GM18858 (cell line): Measurements from ENCODE around the gene DNAJC7.
"Not testable (repeated sequence)": the region's sequence is repeated elsewhere in the genome, so short reads cannot be mapped to it uniquely, and the experiment has no call there.

Experiments
- ATAC-seq: cut with Tn5 transposase; IDR thresholded peaks from one replicate; pipeline ENCODE4 v1.9.1; 2021; ENCODE audit not compliant: unreplicated experiment

DNAJC7 gene

GRCh38 chr17:42041619-42042018 is 24.4 kb upstream of the DNAJC7 start:
- ATAC-seq = no peak

GRCh38 chr17:42040818-42041217 is 23.6 kb upstream of the DNAJC7 start:
- no peak for ATAC-seq

DNA sequence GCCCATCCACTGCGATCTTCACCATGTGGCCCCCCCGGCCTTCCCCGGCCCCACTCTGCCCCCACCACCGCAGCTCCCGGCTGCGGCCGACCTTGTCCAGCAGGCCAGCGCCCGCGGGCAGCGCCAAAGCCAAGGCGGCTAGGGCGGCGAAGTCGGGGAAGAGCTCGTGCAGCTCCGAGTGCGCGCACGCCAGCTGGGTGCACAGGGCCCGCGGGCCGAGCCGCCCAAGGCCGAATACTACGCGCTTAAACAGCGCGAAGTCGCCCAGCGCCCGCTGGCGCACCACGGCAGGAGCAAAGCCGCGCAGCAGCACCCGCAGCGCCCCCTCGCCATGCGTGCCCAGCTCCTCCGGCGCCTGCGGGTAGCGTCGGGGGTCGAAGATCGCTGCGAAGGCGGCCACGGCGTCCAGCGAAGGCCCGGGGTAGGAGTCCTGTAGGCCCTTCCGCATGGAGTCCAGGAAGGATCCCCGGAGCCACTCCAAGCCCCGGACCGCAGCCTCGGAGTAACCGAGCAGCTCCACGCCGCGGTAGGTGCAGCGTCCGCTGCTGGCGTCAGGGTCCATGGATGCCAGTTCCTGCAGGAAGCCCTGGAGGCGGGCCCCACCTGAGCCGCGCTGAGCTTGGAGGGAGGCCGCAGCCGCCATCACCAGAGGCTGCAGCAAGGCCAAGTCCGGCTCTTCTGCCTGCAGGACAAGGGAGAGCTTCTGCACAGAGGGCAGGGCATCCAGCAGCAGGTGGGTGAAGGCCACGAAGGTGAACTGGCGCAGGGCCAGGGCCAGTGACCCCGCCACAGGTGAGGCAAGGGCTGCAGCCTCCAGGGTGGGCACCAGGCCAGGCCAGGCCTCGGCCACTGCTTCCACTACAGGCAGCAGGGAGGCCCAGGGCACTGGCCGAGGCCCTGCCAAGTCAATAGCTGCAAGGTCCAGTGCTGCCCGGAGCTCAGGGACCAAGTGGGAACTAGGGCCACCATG is 22.8 kb upstream of the DNAJC7 start:
- no peak for ATAC-seq

DNA sequence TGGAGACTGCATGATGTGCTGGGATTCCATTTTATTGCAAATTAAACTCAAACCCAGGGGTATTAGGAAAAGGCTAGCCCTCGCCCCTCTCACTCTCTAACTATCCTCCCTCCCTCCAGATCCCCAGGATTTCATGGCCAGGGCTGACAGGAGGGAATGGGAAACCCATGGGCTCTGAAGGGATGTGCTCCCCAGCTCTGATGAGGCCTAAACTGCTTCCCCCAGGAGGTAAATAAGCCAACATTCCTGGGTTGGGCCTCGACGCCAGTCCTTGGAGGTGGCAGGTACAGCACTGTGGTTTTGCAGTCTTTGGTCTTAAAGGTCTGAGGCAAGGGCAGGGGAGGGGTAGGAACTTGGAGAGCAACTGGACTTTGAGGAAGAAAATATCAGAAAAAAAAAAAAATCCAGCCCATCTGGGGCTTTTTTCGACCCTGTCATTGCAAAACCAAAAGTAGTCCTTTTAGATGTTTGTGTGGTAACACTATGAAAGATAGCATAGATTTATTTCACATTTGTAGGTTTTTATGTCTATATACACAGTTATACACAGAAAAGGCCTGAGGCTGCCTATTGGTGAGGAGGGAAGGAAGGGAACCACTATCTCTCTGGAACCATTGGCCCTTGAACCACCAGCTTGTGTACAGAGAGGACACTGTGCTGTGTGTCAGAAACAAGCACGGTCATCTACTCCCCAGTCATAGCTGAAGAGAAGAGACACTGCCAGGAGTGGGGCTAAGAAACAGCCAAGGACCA is 21.2 kb upstream of the DNAJC7 start:
- ATAC-seq = no peak

GRCh38 chr17:42034059-42034458 is 16.8 kb upstream of the DNAJC7 start:
- ATAC-seq = no peak

DNA sequence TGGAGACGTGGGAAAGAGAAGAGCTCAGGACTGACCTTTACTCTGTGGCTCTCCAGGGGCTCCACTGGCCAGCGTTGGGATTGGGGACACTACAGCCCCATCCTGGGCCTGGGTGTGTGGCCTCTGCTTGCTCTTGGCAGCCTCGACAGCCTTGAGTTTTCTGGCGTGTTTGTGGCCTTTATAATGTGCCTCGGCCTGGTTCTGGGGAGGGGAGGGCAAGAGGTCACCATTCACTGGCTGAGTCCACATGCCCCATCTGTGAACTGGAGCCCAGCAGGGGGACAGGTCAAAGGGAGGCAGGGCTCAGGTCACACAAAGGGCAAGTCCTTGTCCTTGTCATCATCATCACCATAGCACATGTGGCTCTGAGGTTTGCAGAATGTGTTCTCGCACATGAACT is 14.3 kb upstream of the DNAJC7 start:
- ATAC-seq = no peak

GRCh38 chr17:42028791-42029127 is 11.5 kb upstream of the DNAJC7 start:
- ATAC-seq = no peak

- ATAC-seq = no peak
These were observed 10.9 kb upstream of the DNAJC7 start for GRCh38 chr17:42027961-42028790.

GRCh38 chr17:42027590-42027889 is 10.3 kb upstream of the DNAJC7 start:
- ATAC-seq = no peak

GRCh38 chr17:42026857-42027589 is 9.8 kb upstream of the DNAJC7 start:
- ATAC-seq = no peak

GRCh38 chr17:42025936-42026335 is 8.7 kb upstream of the DNAJC7 start:
- ATAC-seq = no peak

- no peak for ATAC-seq
These were observed 7.9 kb upstream of the DNAJC7 start for GRCh38 chr17:42025191-42025579.

GRCh38 chr17:42023524-42024349 is 6.5 kb upstream of the DNAJC7 start:
- ATAC-seq = no peak

DNA sequence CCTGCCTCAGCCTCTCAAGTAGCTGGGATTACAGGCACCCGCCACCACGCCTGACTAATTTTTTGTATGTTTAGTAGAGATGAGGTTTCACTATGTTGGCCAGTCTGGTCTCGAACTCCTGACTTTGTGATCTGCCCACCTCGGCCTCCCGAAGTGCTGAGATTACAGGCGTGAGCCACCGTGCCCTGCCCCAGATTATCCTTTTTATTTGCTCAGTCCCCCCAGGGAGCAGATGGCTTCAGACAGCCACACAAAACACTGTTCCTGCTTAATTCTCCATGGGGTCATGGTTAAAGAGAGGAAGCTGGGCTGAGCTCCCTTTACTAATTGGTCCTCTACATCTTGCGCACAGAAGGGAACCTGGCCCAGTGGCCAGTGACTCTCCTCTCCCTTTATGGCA is 3.6 kb upstream of the DNAJC7 start:
- not testable (repeated sequence) for ATAC-seq

DNA sequence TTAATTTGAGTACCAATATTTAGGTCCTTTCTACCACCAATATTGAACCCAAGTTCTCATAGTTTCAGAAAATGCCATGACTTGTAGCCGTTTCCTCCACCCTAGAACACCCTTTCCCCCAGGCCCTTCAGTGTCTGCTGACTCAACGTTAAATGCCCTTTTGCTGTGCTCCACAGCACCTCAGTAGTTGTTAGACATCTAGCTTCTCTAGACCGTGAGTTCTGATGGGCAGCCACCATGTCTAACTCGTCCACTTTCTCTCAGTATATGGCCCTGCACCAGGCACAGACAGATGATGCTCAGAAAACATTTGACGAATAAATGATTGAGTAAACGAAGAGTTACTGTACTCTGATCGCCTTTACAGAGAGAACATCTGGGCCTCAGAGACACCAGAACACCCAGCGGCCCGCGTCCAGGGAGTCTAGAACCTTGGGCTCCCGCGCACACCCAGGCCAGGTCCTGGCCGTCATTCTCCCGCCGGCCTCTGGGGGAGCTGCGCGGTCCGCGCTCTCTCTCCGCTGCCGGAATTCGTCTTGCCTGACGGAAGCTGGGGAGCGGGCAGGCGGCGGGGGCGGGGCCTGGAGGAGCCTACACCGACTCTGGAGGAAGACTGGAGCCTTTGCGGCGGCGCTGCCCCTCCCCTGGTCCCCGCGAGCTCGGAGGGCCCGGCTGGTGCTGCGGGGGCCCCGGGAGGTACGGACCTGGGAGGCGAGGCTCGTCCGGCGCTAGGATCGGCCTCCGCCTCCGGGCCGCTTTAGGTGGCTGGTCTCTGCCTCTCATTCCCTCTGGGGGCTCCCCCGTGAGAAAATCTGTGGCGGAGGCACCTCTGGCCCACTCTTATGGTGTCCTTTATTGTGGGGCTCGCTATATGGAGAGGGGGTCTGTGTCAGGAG is 2.5 kb upstream of the DNAJC7 start, which contains the start of gene NKIRAS2:
NKIRAS2 (plus strand) TSS at position 582 of the 896 bp plus-strand sequence. CDS start 1,488 bp downstream, outside the sequence.
- peak; percentile 43 for ATAC-seq

DNA sequence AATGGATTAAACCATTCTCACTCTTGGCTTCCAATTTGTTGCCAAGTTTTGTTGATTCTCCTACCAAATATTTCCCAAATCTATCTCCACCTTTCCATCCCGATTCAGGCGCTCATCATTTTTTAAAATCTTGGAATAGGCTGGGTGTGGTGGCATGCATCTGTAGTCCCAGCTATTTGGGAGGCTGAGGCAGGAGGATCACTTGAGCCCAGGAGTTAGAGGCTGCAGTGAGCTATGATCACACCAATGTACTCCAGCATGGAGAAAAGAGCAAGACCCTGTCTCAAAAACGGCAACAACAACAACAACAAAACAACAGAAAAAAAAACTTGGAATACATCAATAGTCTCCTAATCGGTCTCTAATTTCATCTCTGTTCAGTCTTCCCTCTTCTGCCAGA is 1.7 kb upstream of the DNAJC7 start:
- ATAC-seq = no peak

GRCh38 chr17:42018339-42018738 is 1.1 kb upstream of the DNAJC7 start:
- no peak for ATAC-seq

GRCh38 chr17:42017866-42018200 is 594 bp upstream of the DNAJC7 start:
- ATAC-seq = no peak

DNA sequence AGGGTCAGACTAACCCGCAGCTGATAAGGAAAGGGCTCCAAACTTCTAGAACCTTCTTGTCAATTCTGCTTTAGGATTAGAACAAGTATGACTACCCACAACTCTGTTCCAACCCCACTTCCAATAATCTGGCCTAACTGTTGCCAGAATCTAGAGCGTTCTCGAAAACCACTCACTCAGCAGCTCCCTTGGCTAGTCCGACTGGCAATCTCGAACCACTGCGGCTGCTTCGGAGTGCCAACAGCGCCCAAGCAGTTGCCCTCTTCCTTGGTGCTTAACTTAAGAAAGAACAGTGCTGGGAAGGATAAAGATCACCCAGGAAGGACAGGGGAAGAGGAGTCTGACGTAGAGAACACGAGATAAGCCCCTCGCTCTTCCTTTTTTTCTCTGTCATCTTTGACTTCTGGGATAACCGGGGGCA is 818 bp downstream of the DNAJC7 start:
- no peak for ATAC-seq
